HepG2 (cell line): Measurements from ENCODE around the gene AXIN2. TPM values are rescaled to one million over a fixed set of nuclear protein-coding genes. Genes with fewer than 3 reads are reported as not detected.

Experiments
- ARID5B ChIP-seq: IDR thresholded peaks from 2 replicates; pipeline ENCODE4 v1.4.0; 2020; ENCODE audit warnings: mild to moderate bottlenecking, missing genetic modification reagents
- ATM ChIP-seq: fragments of 450-650 bp; IDR thresholded peaks from 2 replicates; pipeline ENCODE4 v1.7.1; 2017; ENCODE audit warnings: mild to moderate bottlenecking, borderline replicate concordance
- BHLHE40 ChIP-seq: IDR thresholded peaks from 2 replicates; pipeline ENCODE4 v1.6.1; 2011; ENCODE audit warnings: low read length, improper control_type of control experiment
- CREM ChIP-seq, 2 experiments: sonication (generic) in 1 of 2; formaldehyde crosslinking in 1 of 2; IDR thresholded peaks; 2 replicates each; pipeline versions ENCODE4 v1.4.0 to v1.6.1; 2016 to 2020; ENCODE audit warnings: antibody characterized with exemption in 1 of 2, mild to moderate bottlenecking in 1 of 2, missing genetic modification reagents in 1 of 2
- EP300 ChIP-seq, 3 experiments: sonication (generic) in 1 of 3; formaldehyde crosslinking in 1 of 3; IDR thresholded peaks; 2 replicates each; pipeline versions ENCODE4 v1.5.1 to v1.6.1; 2011 to 2020; ENCODE audit warnings: low read depth in 2 of 3, low read length in 2 of 3, borderline replicate concordance in 1 of 3, improper control_type of control experiment in 1 of 3, mild to moderate bottlenecking in 1 of 3, missing genetic modification reagents in 1 of 3, moderate library complexity in 1 of 3
- FOXP1 ChIP-seq, 2 experiments: fragments of 450-650 bp in 1 of 2; IDR thresholded peaks; 2 replicates each; pipeline ENCODE4 v1.6.1; 2017 to 2018; ENCODE audit warnings: antibody characterized with exemption in 1 of 2
- GZF1 ChIP-seq: sonication (generic); formaldehyde crosslinking; IDR thresholded peaks from 2 replicates; pipeline ENCODE4 v1.5.1; 2020; ENCODE audit warnings: mild to moderate bottlenecking, missing genetic modification reagents
- HIVEP1 ChIP-seq: sonication (generic); formaldehyde crosslinking; IDR thresholded peaks from 2 replicates; pipeline ENCODE4 v1.4.0; 2020; ENCODE audit warnings: mild to moderate bottlenecking, missing genetic modification reagents
- KAT8 ChIP-seq: IDR thresholded peaks from 2 replicates; pipeline ENCODE4 v1.6.1; 2016; ENCODE audit warnings: missing genetic modification reagents, missing compliant biosample characterization
- MED1 ChIP-seq: sonication (generic); formaldehyde crosslinking; IDR thresholded peaks from 2 replicates; pipeline ENCODE4 v1.4.0; 2020; ENCODE audit warnings: missing genetic modification reagents
- RARA ChIP-seq: IDR thresholded peaks from 2 replicates; pipeline ENCODE4 v1.6.1; 2016; ENCODE audit warnings: missing genetic modification reagents, missing compliant biosample characterization
- SMARCC2 ChIP-seq: fragments of 450-650 bp; IDR thresholded peaks from 2 replicates; pipeline ENCODE4 v1.6.1; 2017; ENCODE audit warnings: antibody characterized with exemption, mild to moderate bottlenecking
- SOX13 ChIP-seq, 3 experiments: fragments of 450-650 bp in 1 of 3; sonication (generic) in 1 of 3; formaldehyde crosslinking in 1 of 3; IDR thresholded peaks in 2 of 3; conservative IDR thresholded peaks in 1 of 3; 2 replicates each; pipeline versions ENCODE4 v1.5.0 to v1.6.1; 2016 to 2020; ENCODE audit warnings: antibody characterized with exemption in 1 of 3, mild to moderate bottlenecking in 1 of 3, missing compliant biosample characterization in 1 of 3, missing genetic modification reagents in 1 of 3, moderate library complexity in 1 of 3
- STAT6 ChIP-seq: sonication (generic); formaldehyde crosslinking; IDR thresholded peaks from 2 replicates; pipeline ENCODE4 v1.4.0; 2020; ENCODE audit warnings: missing genetic modification reagents, mild to moderate bottlenecking, borderline replicate concordance
- TCF7 ChIP-seq: sonication (generic); IDR thresholded peaks from 2 replicates; pipeline ENCODE4 v1.6.1; 2016; ENCODE audit warnings: antibody characterized with exemption, low read depth
- TEAD3 ChIP-seq: optimal IDR thresholded peaks from 2 replicates; pipeline ENCODE3; 2016; ENCODE audit warnings: borderline replicate concordance
- THYN1 ChIP-seq: sonication (generic); formaldehyde crosslinking; IDR thresholded peaks from 2 replicates; pipeline ENCODE4 v1.8.1; 2023; ENCODE audit warnings: low read depth, mild to moderate bottlenecking, moderate library complexity, missing genetic modification reagents, borderline replicate concordance
- ZFP90 ChIP-seq: sonication (generic); formaldehyde crosslinking; IDR thresholded peaks from 2 replicates; pipeline ENCODE4 v1.8.0; 2022; ENCODE audit warnings: missing genetic modification reagents, mild to moderate bottlenecking, inconsistent platforms, borderline replicate concordance
- ZNF136 ChIP-seq: sonication (generic); formaldehyde crosslinking; IDR thresholded peaks from 2 replicates; pipeline ENCODE4 v1.8.1; 2022; ENCODE audit warnings: low read depth, mild to moderate bottlenecking, moderate library complexity, missing genetic modification reagents
- ZSCAN12 ChIP-seq: sonication (generic); formaldehyde crosslinking; IDR thresholded peaks from 2 replicates; pipeline ENCODE4 v1.9.0; 2021; ENCODE audit warnings: mild to moderate bottlenecking, missing genetic modification reagents
- ZXDC ChIP-seq: sonication (generic); formaldehyde crosslinking; IDR thresholded peaks from 2 replicates; pipeline ENCODE4 v1.5.0; 2020; ENCODE audit warnings: mild to moderate bottlenecking, missing genetic modification reagents
- polyA plus RNA-seq, 8 experiments: library from polyadenylated mRNA; depleted of rRNA in 3 of 8; stranded (reverse) in 7 of 8; unstranded in 1 of 8; fragments of >200 nt; fragmentation: Illumina TruSeq in 4 of 8; extraction: Trizol in 4 of 8; gene quantifications; 2 replicates each; pipeline versions ENCODE4 v1.2.1 to v1.2.3, GENCODE V29; 2011 to 2016; ENCODE audit warnings: low read depth in 4 of 8, missing spikeins in 1 of 8, mixed read lengths in 1 of 8; ENCODE audit not compliant: insufficient read depth in 1 of 8
- total RNA-seq, 5 experiments: library from RNA; depleted of rRNA; stranded (reverse); fragments of >200 nt; fragmentation: Illumina TruSeq; extraction: Trizol; gene quantifications; 2 replicates each; pipeline ENCODE4 v1.2.3, GENCODE V29; 2016; ENCODE audit warnings: low read depth in 1 of 5

AXIN2 gene
- total and polyA plus RNA-seq, 2 of the 13 experiments (the other 11 are each of a cell fraction or from before 2014, with no cell fraction given), result 58.6 to 63.4 TPM

- no peak; the same call in 1 of the 2 replicates for TF ChIP-seq FOXP1 (IDR thresholded peaks at IDR 0.05)
- TF ChIP-seq FOXP1 (CRISPR knock-in tag; IDR thresholded peaks at IDR 0.05), result peak; percentile 81
- peak; percentile 84; the same call in 1 of the 2 replicates for TF ChIP-seq SMARCC2
- no peak for TF ChIP-seq TEAD3 (CRISPR knock-in tag)
- no peak for TF ChIP-seq THYN1 (CRISPR knock-in tag)
- no peak for TF ChIP-seq KAT8 (CRISPR knock-in tag)
- peak; percentile 57; the same call in 1 of the 2 replicates for TF ChIP-seq TCF7
- TF ChIP-seq RARA, result peak; percentile 72
- TF ChIP-seq ZFP90 (CRISPR knock-in tag), result no peak
- 0 out of 2 replicates have a peak, but pooled peaks have one; percentile 9 for TF ChIP-seq MED1 (CRISPR knock-in tag)
- no peak for TF ChIP-seq ATM
- TF ChIP-seq ZNF136 (CRISPR knock-in tag), result no peak
- TF ChIP-seq EP300 (IDR thresholded peaks at IDR 0.05; ENCODE audit: low read depth in 2 of 2, low read length in 2 of 2), result peak in 1 of 2 experiments; percentile 79; a peak in 1 of 4 replicates
- no peak for TF ChIP-seq EP300 (CRISPR knock-in tag; IDR thresholded peaks at IDR 0.05; ENCODE audit: borderline replicate concordance)
- no peak for TF ChIP-seq STAT6 (CRISPR knock-in tag)
- peak; percentile 56 for TF ChIP-seq ARID5B (CRISPR knock-in tag)
- TF ChIP-seq CREM (IDR thresholded peaks at IDR 0.05), result peak; percentile 47
- no peak for TF ChIP-seq CREM (CRISPR knock-in tag; IDR thresholded peaks at IDR 0.05)
- TF ChIP-seq BHLHE40, result 0 out of 2 replicates have a peak, but pooled peaks have one; percentile 20
- TF ChIP-seq SOX13 (IDR thresholded peaks at IDR 0.05), result no peak
- peak in 1 of 2 experiments; percentile 3; a peak in 1 of 4 replicates for TF ChIP-seq SOX13 (CRISPR knock-in tag; conservative IDR thresholded peaks at IDR 0.05 in 1 of 2, IDR thresholded peaks at IDR 0.05 in 1 of 2)
- no peak for TF ChIP-seq ZXDC
- no peak for TF ChIP-seq GZF1 (CRISPR knock-in tag)
- TF ChIP-seq ZSCAN12 (CRISPR knock-in tag), result no peak
- TF ChIP-seq HIVEP1 (CRISPR knock-in tag), result no peak
Observed at GRCh38 chr17:65542610-65543009, 18.8 kb downstream of the AXIN2 start (continued).
